Hepatic stellate cell (primary cell): ENCODE data around the gene NFE2L1.
"Not testable (repeated sequence)": the region's sequence is repeated elsewhere in the genome, so short reads cannot be mapped to it uniquely, and the experiment has no call there.

Experiments used
- DNase-seq: peaks from one replicate; pipeline ENCODE4 v3.0.0; 2011; ENCODE audit warnings: low spot score

Gene NFE2L1

DNA sequence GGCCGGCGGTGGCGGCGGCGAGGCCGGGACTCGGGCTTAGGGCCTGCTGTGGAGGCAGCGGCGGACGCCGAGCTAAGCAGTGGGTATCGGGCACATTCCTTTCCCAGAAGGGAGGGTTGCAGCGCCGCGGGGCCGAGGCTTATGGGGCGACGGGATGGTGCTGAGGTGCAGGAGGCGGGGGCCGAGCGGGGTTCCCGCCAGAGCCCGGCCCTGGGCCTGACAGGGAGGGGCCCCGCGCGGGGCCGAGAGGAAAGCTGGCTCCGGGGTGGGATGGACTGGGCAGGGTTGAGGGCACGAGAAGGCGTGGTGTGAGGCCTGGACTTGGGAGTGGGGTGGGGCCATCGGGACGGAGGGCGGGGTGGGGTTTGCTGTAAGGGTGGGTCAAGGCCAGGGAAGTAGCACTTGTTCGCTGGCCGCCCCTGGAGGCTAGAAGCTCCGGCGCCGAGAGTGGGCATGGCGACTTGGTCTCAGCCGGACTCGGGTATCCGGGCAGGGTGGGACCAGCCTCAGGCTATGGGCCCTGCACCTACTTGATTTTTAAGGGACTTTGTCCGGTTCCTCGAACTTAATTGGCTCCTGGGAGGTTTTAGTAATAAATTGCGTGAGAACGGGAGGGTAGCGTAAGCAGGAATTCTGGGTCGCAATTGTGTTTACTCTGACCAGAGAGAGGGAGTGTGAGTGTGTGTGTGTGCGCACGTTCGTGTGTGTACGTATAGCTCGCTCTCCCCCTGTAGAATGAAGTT, 396 bp downstream of the NFE2L1 start:
- DNase-seq = peak; percentile 85

GRCh38 chr17:48051283-48051682, 3.1 kb downstream of the NFE2L1 start:
- no peak for DNase-seq

DNA sequence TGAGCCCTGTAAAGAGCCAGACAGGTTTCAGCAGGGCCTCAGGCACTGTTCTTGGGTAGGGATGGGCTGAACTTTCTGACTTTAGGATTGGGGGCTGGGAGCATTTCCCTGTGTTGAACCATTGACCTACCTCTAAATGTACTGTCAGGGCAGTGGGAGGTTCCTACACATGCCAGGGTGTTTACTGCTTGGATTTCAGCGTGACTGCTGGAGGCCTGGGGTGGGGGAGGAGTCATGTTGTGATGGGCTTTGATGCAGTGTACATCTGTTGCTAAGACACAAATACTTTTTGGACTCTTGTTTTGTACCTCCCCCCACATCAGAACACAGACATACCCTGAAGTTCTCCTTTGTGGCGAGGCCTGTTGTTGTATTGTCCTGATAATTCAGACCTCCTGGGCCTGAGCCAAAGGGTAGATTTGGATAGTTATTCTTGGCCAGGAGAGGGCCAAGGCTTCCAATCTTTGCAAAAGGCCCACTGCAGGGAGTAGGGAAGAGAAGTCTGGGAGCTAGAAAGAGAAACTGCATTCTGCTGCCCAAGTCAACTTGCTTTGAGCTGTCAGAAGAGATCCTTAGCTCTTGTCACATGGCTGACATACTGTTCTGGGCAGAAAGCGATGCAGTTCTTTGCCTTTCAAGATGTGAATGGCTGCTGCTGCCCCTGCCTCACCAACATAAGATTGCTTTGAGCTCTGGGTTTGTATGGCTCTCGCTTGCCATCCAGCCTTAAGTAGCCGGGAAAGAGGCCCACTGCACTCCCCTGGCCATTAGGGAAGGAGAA, 3.7 kb downstream of the NFE2L1 start:
- DNase-seq = peak; percentile 65

DNA sequence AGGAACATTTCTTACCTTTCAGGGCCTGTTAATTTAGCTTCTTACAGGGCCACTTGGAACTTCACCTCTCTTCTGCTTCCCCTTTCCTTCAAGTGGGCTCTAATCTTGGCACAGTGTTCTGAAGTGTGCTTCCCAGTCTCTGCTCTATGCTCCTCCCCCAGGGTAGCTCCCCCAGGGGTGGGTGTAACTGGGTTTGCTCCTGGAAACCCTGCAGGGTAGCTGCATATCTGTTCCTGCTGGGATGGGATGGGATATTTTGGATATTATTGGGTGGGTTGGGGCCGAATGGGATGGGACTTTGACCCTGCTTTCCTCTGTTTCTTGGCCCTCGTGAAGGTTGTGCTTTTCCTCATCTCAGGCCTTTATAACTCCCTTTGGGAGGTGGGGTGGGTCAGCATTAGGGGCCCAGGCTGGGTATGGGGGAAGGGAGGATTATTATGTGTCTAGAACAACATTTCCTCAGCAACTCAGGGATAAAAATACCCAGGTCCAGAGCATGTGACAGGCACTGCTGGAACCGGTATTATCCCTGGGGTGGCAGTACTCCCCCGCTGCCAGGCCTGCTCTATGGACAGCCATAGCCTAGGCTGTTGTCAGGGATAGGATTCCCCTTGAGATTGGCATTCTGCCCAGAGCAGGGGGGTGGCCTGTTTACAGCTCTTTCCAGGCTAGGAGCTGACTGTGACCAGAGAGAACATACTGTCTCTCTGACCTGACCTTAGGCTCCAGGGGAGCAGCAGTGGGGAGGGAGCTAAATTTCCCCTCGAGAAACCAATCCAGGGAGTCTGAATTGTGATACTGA, 5.0 kb downstream of the NFE2L1 start:
- DNase-seq = peak; percentile 56

DNA sequence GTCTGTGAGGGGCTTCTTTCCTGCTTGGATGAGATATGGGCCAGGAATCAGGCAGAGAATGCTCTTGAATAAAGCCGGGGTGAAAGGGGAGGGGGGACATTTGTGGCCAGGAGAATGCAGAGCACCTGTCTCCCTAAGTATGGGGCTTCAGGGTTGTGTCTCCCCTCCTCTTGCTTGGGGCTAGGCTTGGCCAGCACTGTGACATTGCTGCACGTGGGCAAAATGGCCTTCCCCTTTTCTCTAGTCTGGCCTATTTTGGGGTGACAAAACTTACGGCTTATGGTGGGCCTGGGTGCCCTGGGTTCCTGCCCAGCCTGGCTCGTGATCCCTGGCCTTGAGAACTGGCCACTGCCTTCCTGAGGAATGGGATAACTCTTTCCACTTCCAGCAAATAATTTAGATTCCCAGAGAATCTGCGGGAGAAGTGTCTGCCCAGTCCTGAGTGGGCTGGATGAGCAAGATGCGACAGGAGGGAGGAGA, 5.6 kb downstream of the NFE2L1 start:
- DNase-seq = no peak

DNA sequence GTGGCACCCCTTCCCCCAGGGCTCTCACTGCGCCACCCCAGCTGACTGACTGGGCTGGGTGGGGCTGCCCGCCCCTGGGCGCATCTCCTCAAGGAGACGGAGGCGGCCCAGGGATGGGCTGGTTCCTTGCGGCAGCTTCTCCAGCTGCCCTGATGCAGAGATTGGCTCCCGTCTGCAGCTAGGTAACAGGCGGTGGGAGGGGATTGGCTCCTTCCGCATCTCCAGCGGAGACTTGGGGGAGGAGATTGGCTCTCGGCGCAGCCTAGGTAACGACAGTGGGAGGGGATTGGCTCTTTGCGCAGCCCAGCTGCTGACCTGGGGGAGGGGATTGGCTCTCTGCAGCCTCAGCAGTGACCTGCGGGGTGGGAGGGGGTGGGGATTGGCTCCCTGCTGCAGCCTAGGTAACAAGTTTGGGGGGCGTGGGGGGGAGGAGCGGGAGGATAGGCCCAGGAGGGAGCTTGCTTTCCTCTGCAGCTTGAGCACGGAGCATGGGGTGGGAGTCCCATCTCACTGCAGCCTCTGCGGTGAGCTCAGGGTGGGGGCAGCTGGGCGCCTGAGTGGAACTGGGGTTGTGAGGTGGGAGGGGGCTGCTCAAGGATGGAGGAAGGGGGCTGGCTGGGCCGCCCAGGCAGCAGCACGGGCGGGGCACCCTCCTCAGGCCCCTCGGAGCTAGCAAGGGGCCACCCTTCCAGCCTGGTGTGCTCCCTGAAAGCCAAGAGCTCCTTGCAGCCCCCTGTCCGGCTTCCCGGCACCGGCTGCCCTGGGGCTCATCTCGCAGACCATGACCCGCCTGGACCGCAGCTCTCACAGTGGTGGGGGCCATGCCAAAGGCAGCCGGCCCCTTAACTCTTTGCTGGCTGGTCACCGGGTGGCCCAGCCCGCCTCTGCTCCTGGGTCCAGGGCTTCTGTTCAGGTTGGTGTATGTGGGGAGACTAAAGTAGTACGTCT, 6.4 kb downstream of the NFE2L1 start:
- no peak for DNase-seq

DNA sequence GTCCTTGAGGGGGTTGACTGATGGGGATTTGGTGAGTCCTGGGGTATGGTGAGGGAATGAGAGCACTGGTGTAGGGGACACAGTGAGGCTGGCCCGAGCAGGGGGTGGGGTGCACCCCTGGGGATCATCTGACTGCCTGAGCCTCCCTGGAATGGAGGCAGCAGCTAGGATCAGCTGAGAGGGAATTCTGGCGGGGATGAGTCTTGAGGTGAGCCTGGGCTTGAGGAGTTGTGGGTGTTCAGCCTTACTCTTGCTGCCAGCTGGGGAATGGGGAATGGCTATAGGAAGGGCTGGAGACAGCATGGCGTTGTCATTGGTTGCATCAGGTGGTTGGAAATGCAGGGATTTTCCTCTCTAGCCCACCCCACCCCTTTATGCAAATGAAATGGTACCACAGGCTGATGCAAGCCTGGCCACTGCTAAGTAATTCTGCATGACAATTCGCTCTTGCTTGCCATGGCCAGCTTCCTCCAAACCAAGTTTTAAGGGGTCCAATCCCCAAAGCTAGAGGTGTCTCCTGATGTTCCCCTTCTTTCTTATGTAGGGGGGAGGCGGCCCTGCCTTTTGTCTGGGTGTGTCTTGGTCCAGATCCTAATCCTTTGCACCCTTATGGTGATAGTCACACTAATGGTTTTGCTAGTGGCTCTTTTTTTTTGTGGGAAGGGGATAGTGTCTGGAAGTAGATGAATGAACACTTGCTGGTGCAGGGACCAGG, 7.5 kb downstream of the NFE2L1 start:
- no peak for DNase-seq

DNA sequence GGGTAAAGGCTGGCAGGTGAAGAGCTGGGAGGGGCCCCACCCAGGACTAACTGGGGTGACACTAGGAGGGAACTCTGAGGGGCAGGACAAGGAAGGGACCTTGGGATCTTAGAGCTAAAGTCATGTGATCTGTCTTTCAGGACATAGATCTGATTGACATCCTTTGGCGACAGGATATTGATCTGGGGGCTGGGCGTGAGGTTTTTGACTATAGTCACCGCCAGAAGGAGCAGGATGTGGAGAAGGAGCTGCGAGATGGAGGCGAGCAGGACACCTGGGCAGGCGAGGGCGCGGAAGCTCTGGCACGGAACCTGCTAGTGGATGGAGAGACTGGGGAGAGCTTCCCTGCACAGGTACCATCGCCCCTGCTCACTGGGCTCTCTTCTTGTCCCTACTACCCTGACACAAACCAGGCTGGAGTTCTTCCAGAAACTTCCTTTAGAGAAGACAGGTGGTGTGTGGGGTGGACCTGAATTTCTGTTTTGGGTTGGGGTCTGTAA, 8.1 kb downstream of the NFE2L1 start:
- no peak for DNase-seq

GRCh38 chr17:48056879-48057278, 8.7 kb downstream of the NFE2L1 start:
- no peak for DNase-seq

GRCh38 chr17:48057626-48058025, 9.5 kb downstream of the NFE2L1 start:
- no peak for DNase-seq

DNA sequence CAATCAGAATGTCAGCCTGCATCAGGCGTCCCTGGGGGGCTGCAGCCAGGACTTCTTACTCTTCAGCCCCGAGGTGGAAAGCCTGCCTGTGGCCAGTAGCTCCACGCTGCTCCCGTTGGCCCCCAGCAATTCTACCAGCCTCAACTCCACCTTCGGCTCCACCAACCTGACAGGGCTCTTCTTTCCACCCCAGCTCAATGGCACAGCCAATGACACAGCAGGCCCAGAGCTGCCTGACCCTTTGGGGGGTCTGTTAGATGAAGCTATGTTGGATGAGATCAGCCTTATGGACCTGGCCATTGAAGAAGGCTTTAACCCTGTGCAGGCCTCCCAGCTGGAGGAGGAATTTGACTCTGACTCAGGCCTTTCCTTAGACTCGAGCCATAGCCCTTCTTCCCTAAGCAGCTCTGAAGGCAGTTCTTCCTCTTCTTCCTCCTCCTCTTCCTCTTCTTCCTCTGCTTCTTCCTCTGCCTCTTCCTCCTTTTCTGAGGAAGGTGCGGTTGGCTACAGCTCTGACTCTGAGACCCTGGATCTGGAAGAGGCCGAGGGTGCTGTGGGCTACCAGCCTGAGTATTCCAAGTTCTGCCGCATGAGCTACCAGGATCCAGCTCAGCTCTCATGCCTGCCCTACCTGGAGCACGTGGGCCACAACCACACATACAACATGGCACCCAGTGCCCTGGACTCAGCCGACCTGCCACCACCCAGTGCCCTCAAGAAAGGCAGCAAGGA, 10.4 kb downstream of the NFE2L1 start:
- no peak for DNase-seq

GRCh38 chr17:48059125-48059668, 11.0 kb downstream of the NFE2L1 start:
- no peak for DNase-seq

DNA sequence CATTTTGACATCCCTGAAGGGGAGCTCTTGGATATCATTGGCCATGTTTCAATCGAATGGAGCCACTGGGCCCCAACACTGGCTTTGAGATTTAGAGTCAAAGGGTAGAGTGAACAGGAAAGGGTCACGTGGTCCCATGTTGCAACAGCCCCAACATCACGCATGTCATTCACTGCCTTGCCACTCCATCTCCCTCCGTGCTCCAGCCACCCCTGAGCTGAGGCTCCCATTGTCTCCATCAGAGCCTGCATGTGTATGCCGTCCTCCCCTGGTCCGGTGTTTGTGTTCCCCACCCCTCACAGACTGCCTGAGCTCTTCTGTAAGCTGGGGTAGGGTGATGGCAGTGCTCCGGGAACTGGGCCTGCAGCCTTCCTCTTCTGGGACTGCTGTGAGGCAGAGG, 12.1 kb downstream of the NFE2L1 start:
- no peak for DNase-seq

DNA sequence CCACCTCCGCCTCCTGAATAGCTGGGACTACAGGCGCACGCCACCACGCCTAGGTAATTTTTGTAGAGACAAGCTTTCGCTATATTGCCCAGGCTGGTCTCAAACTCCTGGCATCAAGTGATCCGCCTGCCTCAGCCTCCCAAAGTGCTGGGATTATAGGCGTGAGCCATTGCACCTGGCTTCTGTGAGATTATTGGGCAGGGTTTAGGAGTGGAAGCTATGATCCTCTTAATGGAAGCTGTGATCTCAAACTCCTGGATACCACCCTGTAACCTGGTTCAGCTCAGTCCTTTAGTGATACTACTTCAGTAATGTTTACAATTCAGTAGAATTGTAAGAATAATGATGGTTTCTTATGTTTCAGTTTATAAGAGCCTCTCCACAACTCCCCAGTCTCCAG, 14.1 kb downstream of the NFE2L1 start:
- no peak for DNase-seq

DNA sequence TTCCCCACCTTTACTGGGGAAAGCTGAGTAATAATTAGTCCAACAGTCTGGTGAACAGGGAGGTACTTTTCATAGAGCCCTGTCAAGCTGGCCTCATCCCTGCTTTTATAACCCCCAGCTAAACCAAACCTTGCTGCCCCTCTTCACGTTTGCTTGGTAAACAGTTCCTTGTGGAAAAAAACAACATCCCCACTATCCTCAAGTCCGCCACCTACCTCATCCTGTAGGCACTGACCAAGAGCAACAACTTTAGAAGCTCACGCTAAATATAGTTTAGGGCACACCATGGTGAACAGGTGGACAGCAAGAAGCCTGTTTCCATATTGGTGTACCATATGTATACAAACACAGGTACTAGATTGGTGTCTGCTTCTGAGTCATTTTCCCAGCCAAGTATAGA, 16.5 kb downstream of the NFE2L1 start:
- DNase-seq = no peak

DNA sequence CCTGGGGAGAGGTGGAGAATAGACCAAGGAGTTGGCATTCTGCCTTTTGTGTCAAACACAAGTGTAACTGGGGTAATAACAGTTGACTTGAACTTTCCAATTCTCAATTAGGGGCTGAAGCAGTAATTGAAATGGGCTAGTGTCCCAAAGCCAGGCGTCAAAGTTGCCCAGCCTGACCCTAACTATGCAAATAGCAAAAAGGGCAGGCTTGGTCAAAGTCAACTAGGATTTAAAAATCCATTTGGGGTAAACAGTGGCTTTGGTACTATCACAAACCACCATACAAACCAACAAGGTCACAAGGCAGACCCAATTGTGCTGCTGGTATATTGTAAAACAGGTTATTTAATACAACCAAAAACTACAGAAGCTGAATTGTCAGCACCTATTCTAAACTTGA, 18.0 kb downstream of the NFE2L1 start:
- no peak for DNase-seq

DNA sequence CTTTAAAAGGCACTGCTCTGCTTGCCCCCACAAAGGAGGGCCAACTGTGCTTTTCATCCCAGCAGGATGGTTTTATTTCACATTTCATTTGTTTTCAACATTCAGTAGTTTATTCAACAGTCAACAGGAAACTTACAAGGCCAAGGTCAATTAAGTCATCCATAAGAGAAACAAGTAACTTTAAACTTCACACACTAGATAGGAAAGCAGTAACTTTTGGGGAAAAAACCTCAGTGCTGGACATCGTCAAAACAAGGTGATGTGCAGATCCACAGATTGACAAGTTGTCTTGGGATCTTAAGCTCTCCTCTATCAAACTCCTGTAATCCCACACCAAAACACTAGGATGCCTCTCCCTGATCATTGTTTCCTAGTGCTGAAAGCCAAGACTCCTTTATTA, 18.5 kb downstream of the NFE2L1 start:
- DNase-seq = no peak

- DNase-seq = no peak
These were observed 19.1 kb downstream of the NFE2L1 start for GRCh38 chr17:48067245-48067644.

DNA sequence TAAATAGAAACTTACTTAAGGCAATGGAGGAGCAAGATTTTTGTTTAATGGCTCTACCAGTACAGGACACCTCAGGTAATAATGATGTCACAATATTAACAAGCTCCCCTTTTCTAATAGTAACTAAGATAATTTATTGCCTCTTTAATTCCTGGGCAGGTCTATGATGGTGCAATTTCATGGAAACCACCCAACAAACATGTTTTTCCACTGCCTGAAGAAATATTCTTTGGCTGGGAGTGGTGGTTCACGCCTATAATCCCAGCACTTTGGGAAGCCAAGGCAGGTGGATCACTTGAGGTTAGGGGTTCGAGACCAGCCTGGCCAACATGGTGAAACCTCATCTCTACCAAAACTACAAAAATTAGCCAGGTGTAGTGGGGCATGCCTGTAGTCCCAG, 19.6 kb downstream of the NFE2L1 start:
- not testable (repeated sequence) for DNase-seq
